ENCODE data around the gene DCHS2. TPM values are rescaled to one million over a fixed set of nuclear protein-coding genes. Genes with fewer than 3 reads are reported as not detected.
A peak's percentile ranks its signal among the peaks of the same experiment; 100 is the strongest.

The DCHS2 gene
- total RNA-seq, 2 donors from 2014 or later: 0.13 to 0.24 TPM

GRCh38 chr4:154406018-154406795, 85.4 kb downstream of the DCHS2 start:
- no peaks in the 10 kb centered on the region for H3K36me3 ChIP-seq (ENCODE audit: control insufficient read depth, insufficient read depth, low read length)
- no peak overlapping the region for H3K27ac Mint-ChIP-seq
- no peaks in the 10 kb centered on the region for H3K9me3 ChIP-seq (ENCODE audit: control insufficient read depth, low read length)
- H3K4me1 Mint-ChIP-seq: no peaks in the 10 kb centered on the region
- no peaks in the 10 kb centered on the region for H3K4me1 ChIP-seq (ENCODE audit: control insufficient read depth, insufficient read depth, low read length)
- no peaks in the 10 kb centered on the region for H3K9me3 Mint-ChIP-seq
- H3K27me3 Mint-ChIP-seq (ENCODE audit: insufficient read depth): no peaks in the 10 kb centered on the region
- H3K36me3 Mint-ChIP-seq (ENCODE audit: low read depth): no peaks in the 10 kb centered on the region
- no peak for DNase-seq
- 86 to 91% methylated on average over 1 to 4 of the region's 4 CpGs for WGBS, 2 experiments (ENCODE audit: insufficient coverage in 1 of 2, insufficient read length in 1 of 2)
- H3K9ac ChIP-seq (ENCODE audit: extremely low read depth, low read length, poor library complexity, severe bottlenecking): no peak overlapping the region
- no peak for TF ChIP-seq CTCF (conservative IDR thresholded peaks at IDR 0.05)
- H3K27me3 ChIP-seq (ENCODE audit: control insufficient read depth, insufficient read depth, low read length, poor library complexity, severe bottlenecking): no peaks in the 10 kb centered on the region
- H3K4me3 ChIP-seq (ENCODE audit: low read length): no peak overlapping the region
- H3K4me3 Mint-ChIP-seq: no peak overlapping the region
- no peak overlapping the region for H3K27ac ChIP-seq (ENCODE audit: low read depth, low read length)

DNA sequence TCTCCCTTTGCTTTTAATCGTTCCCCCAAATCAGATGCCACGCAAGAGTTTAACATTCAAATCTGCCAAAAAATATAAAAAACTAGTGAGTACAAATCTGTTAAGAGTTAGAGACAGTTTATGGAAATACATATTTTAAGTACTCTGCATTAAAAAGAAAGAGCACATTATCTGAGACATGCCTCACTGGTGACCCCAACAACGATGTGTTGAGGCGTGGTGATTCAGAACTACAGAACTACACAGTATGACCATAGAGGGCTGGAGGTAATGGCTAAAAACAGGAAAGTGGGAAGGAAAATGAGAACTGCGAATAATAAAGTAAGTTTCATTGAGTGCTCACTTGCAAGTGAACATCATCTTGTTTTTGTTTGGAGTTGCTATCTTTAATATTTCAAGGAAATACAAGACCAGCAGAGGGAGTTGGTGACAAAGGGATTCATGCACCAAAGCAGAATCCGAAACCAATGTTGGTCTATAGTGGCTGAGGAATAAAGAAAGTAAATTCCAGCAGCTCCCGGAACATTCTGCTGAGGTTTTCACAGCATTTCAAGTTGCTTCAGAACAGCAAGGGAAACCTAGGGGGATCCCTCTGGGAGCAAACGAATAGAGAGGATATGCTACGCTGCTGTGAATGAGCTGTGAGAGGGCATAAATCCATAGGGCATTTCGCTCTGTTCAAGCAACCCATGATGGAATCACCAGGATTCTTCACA, 92.2 kb downstream of the DCHS2 start:
- Histone ChIP-seq H3K27me3 (ENCODE audit: control insufficient read depth, insufficient read depth, low read length, poor library complexity, severe bottlenecking) (no peaks in the 10 kb centered on the region), H3K4me1 (ENCODE audit: control insufficient read depth, insufficient read depth, low read length) (no peaks in the 10 kb centered on the region), H3K9me3 (ENCODE audit: control insufficient read depth, low read length) (no peaks in the 10 kb centered on the region), H3K4me3 (ENCODE audit: low read length) (no peak overlapping the region), H3K27ac (ENCODE audit: low read depth, low read length) (no peak overlapping the region), H3K9ac (ENCODE audit: extremely low read depth, low read length, poor library complexity, severe bottlenecking) (no peak overlapping the region), H3K36me3 (ENCODE audit: control insufficient read depth, insufficient read depth, low read length) (no peaks in the 10 kb centered on the region)
- Mint-ChIP-seq H3K4me3 (no peak overlapping the region), H3K9me3 (no peaks in the 10 kb centered on the region), H3K27me3 (ENCODE audit: insufficient read depth) (no peaks in the 10 kb centered on the region), H3K36me3 (ENCODE audit: low read depth) (no peaks in the 10 kb centered on the region), H3K4me1 (peaks cover 7% of the 10 kb centered on the region), H3K27ac (no peak overlapping the region)
- 70 to 88% methylated on average over 4 to 10 of the region's 10 CpGs for WGBS, 2 experiments (ENCODE audit: insufficient coverage in 1 of 2, insufficient read length in 1 of 2)
- TF ChIP-seq CTCF (conservative IDR thresholded peaks at IDR 0.05): peak; percentile 58
- DNase-seq: no peak

GRCh38 chr4:154390324-154390723, 101.3 kb downstream of the DCHS2 start:
- H3K4me3 ChIP-seq (ENCODE audit: low read length): no peak overlapping the region
- H3K27ac ChIP-seq (ENCODE audit: low read depth, low read length): no peak overlapping the region
- 80 to 82% methylated on average over 1 to 3 of the region's 3 CpGs for WGBS, 2 experiments (ENCODE audit: insufficient coverage in 1 of 2, insufficient read length in 1 of 2)
- Mint-ChIP-seq H3K27ac (no peak overlapping the region), H3K27me3 (ENCODE audit: insufficient read depth) (no peaks in the 10 kb centered on the region), H3K36me3 (ENCODE audit: low read depth) (no peaks in the 10 kb centered on the region), H3K9me3 (no peaks in the 10 kb centered on the region), H3K4me1 (peaks cover 10% of the 10 kb centered on the region), H3K4me3 (no peak overlapping the region)
- DNase-seq: no peak
- no peaks in the 10 kb centered on the region for H3K9me3 ChIP-seq (ENCODE audit: control insufficient read depth, low read length)
- no peak overlapping the region for H3K9ac ChIP-seq (ENCODE audit: extremely low read depth, low read length, poor library complexity, severe bottlenecking)
- H3K4me1 ChIP-seq (ENCODE audit: control insufficient read depth, insufficient read depth, low read length): no peaks in the 10 kb centered on the region
- H3K36me3 ChIP-seq (ENCODE audit: control insufficient read depth, insufficient read depth, low read length): no peaks in the 10 kb centered on the region
- no peak for TF ChIP-seq CTCF (conservative IDR thresholded peaks at IDR 0.05)
- H3K27me3 ChIP-seq (ENCODE audit: control insufficient read depth, insufficient read depth, low read length, poor library complexity, severe bottlenecking): no peaks in the 10 kb centered on the region
